ENCODE data around the gene KLHL18.
"Not testable (repeated sequence)": the region's sequence is repeated elsewhere in the genome, so short reads cannot be mapped to it uniquely, and the experiment has no call there.

The KLHL18 gene

DNA sequence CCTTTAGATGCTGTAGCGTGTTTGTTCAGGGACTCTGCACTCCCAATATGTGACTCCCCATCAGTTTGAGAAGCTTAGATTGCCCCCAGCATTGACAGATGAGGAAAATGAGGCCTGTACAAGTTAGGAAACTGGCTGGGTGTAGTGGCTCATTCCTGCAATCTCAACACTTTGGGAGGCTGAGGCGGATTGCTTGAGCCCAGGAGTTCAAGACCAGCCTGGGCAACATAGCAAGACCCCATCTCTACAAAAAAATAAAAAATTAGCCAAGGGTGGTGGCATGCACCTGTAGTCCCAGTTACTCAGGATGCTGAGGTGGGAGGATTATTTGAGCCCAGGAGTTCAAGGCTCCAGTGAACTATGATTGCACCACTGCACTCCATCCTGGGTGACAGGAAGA, 84.1 kb downstream of the KLHL18 start:
- no peak for DNase-seq

DNA sequence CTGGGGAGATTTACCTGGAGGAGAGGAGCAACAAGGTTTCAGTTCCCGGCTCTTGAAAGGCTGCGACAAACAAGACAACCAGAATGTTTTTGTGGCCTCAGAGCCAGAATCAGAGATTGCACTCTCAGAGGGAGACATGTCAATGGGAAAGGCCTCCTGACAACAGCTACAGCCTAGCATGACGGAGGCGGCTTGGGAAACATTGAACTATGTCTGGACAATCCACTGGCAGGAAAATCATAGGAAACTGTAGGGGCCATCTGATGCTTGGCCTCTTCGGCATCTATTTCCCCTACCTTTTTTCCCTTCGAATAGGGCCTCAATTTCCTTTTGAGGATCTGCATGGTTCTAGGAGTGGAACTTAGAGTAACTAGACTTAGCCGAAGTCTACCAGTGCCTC, 84.9 kb downstream of the KLHL18 start:
- DNase-seq = no peak

DNA sequence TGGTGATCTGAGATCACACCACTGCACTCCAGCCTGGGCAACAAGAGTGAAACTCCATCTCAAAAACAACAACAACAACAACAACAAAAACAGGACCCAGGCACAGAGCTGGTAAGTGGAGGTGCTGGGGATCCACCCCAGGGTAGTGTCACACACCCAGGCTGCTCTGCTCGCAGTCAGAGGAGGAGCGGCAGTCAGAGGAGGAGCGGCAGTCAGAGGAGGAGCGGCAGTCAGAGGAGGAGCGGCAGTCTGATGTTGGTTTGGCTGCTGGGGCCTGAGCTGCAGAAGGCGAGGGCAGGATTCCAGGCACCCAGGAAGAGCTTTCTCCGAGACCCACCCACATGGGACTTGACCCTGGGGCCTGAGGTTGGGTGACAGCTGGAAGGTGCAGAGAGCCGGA, 87.3 kb downstream of the KLHL18 start:
- DNase-seq = not testable (repeated sequence)

DNA sequence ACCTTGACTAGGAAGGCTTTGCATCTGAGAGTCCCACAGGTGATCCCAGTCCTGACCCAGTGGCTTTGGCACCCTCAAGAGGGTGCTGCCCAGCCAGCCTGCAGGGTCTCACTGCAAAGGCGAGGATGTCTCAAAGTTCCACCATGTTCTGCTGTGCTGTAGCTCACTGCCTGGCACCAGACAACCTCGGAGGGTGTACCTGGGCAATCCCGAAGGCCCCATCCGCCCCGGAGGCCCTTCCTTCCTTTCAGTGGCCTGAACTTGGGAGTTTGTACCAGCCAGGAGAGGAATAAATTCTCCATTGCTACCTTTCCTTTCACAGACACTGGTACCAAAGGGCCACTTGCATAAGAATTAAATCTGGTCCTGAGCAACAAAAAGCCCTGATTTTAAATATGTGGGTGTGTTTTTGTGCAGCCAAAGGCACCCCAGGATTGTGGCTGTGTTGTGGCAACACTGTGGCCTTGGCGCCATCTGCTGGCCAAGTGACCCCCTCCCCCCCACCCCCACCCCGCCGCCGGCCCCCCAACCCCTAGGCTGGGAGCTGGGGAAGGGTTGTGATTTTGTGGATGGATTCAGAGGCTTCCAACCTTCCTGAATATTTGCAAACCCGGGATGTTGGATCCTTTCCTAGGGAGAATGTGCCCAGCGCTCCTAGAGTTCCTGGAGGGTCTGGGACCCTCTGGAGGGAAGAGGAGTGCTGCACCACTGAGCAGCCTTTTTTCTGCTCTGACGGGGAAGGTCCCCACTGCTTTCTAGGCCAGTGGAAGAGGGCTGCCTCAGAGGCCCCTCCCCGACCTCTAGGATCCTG, 88.3 kb downstream of the KLHL18 start:
- DNase-seq = peak; percentile 35

DNA sequence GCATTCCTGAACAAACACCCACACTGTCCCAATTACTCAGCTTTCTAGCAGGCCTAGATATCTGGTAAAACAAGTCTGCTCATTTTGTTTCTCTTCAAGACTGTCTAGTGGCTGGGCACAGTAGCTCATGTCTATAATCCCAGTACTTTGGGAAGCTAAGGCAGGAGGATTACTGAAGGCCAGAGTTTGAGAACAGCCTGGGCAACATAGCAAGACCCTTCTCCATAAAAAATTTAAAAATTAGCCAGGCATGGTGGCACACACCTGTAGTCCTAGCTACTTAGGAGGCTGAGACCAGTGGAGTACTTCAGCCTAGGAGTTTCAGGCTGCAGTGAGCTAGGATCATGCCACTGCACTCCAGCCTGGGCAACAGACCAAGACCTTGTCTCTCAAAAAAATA, 91.8 kb downstream of the KLHL18 start:
- no peak for DNase-seq

DNA sequence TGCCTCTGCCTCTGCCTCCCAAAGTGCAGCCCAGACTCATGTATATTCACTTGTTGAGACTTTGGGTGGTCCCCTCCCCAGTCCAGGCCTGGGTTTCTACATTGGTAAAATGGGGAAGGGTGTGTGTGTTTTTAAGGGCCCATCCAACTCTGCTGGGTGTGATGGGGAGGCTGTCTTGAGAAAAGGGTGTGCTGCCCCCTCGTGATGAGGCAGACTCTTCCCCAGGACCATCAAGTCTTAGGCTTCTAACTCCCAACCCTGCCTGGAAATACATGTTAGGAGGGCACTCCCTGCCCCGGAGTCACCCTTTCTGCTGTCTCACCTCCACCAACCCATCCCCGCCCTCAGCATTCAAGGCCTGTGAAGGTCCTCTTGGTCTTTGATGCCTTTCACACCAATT, 93.6 kb downstream of the KLHL18 start:
- no peak for DNase-seq

DNA sequence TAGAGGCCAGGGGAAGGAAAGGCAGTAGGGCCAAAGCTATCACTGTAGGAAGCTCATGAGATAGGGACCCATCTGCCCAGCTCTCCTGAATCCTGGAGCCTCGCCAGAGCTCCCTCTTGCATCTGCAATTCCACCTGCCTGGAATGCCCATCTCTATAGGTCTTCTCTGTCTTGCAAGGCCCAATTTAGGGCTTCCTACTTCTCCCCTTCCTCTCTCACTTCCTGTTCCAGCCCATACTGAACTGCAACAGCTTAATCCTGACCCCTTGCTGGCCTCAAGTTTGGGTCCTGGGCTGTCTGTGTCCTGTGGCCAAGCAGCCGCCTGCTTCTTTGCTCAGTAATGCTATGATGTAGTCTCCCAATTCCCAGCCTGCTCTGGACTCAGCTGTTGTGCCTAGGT, 94.4 kb downstream of the KLHL18 start:
- DNase-seq = no peak

DNA sequence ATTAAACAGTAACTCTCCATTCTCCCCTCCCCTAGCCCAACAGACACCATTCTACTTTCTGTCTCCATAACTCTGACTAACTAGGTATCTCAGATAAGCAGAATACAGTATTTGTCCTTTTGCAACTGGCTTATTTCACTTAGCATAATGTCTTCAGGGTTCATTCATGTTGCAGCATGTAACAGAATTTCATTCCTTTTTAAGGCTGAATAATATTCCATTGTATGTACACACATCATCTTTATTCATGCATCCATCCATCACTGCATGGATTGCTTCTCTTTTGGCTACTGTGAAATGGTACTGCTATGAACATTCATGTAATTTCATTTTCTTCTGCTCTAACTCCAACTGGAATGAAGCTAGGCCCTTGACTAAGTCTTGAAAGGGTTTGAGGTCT, 96.1 kb downstream of the KLHL18 start:
- DNase-seq = no peak

DNA sequence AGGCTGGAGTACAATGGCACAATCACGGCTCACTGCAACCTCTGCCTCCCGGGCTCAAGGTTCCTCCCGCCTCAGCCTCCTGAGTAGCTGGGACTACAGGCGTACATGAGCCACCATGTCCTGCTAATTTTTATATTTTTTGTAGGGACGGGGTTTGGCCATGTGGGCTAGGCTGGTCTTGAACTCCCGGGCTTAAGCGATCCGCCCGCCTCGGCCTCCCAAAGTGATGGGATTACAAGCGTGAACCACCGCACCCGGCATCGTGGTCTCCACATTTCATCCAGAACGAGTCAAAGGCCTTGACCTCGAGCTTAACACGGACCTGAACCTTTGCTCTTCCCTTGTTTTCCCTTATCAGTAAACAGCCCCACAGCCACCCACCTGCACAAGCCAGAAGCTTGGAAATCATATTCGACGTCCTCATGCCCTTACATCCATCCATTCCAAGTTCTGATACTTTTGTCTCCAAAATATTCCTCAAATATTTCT, 96.7 kb downstream of the KLHL18 start:
- DNase-seq = no peak

DNA sequence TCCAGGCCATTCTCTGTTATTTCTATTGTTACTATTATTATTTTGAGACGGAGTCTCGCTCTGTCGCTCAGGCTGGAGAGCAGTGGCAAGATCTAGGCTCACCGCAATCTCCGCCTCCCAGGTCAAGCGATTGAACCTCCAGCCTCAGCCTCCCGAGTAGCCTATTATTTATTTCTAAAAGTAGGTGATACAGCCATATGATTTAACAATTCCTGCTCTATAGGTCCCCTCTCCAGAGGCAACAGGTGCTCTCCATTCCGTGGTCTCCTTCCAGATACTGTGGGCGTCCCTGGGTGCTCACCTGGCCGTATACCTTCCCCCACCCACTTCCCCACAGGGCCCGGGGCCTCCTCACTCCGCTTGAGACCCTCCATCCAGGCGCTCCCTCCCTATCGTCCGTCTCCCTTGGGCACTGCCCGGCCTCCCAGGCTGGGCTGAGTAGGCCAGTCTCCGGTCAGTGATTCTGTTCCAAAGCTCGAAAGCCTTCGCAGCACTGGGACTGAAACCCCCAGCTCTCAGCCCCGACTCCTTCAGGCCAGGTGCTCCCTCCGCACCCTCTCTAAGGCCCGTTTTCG, 97.4 kb downstream of the KLHL18 start:
- no peak for DNase-seq

DNA sequence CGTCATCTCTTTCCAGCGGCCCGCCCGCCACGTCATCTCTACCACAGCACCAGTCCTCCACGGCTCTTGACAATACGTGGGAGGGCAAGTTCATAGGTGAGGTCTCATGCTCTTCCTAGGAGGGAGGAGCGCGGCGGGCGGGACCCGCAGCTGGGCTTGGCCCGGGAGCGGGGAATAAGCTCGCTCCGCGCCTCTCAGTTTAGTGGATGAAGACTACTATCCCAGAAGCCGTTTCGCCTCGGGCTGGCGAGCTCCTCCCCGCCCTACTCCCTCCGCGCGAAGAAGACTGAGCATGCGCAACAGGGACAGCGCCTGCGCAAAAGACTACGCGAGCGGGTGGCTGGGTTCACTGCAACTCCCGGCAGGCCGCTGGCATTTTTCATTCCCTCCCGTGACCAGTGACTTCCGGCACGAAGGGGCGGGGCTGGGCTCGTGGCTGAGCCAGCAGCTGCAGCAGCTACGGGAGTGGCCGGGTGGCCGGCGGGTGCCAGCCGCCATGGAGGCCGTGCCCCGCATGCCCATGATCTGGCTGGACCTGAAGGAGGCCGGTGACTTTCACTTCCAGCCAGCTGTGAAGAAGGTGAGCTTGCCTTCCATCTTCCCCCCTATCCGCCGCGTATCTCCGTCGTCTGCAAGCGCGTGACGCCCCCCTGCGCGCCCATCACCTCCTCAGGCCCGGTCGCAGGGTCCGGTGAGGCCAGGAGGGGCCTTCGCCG, 98.0 kb downstream of the KLHL18 start, which contains the start of gene PTPN23:
Gene PTPN23, plus strand, starts transcription at position 421 of the 716 bp plus-strand sequence. Its CDS starts 76 bp downstream, at position 497.
- DNase-seq = peak; percentile 98

DNA sequence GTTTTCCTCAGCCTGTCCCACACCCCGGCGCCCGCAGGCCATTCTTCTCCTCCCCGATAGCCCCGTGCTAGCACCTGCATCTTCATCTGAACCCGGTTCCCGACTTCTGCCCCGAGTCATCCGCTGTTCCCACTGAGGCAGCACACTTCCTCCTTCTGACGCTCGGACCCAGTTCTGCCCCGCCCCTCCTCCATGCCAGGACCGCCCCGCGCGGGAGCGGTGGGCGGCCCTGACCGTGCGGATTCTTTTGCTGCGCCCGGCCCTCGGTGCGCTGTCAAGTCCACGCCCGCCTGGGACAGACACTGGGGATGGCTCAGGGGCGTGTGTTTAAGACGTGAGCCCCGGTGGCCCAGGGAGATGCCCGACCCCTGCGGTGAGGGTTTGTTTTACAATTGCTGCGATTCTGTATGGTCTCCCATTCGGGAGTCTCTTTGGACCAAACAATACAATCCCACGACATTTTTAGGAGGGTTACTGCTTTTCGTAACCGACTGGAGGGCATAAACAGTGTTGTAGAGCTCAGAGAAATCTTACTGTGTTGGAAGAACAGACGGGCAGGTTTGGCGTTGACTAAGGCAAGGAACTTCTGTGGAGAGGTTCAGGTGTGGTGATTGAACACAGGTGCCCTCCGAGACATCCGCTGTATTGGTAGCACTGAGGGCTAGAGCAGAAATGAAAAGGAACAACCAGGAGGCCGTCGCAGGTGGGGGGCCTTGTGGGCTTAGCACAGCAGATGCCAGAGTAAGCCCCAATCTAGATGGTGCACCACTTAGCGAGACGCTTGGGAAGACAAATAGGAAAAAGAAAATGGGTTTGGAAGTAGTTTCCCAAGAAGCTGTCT, 98.8 kb downstream of the KLHL18 start:
- DNase-seq = peak; percentile 78

DNA sequence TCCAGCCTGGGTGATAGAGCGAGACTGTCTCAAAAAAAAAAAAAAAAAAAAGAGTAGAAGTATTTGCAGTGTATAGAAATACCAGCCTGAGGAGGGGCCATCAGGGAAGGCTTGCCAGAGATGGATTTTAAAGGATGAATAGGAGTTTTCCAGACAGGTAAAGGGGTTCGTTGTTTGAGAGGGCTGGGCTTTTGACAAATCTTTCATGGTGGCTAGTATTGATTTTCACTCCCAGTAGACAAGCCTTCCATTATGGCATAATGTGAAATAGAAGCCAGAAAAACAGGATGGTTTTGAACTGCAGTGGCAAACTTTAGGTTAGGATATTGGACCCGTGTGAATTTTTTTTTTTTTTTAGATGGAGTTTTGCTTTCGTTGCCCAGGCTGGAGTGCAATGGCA, 101.7 kb downstream of the KLHL18 start:
- no peak for DNase-seq

DNA sequence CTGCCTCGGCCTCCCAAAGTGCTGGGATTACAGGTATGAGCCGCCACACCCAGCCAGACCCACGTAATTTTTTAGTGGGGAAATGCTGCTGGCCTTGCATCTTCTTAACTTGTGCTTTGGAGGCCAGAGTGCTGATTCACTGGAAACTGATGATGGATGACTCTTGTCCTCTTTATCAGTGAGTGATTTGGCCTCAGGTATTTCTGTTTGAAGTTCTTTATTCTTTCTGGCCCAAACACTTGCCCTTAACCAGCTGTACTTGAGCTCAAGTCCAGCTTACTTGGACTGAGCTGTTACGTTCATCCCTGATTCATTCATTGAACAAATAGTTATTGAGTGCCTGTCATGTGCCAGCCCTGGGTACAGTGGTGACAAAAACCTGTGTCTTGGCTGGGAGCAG, 102.3 kb downstream of the KLHL18 start:
- no peak for DNase-seq

DNA sequence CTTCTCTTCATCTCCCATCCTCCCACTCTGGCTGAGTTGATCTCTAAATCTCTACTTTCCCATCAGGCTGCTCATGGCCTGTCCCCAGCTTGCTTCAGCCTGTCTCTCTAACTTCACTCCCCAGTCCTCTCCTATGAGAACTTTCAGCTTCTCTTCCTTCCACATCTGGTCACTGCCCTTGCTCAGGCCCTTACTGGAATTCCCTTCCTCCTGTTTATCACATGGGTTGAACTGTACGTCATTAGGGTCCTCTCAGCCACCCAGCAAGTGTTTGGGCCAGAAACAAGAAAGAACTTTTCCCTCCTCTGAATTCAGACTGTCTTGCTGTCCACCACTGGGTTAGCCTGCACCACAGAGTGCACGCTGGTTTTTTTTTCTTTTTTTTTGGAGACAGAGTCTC, 103.1 kb downstream of the KLHL18 start:
- no peak for DNase-seq

DNA sequence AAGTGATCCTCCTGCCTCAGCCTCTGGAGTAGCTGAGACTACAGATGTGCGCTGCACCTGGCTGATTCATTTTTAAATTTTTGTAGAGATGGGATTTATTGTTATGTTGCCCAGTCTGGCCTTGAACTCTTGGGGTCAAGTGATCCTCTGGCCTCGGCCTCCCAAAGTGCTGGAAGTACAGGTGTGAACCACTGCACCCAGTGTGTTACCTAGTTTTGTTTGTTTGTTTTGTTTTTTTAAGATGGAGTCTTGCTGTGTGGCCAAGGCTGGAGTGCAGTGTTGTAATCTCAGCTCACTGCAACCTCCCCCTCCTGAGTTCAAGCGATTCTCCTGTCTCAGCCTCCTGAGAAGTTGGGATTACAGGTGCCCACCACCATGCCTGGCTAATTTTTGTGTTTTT, 110.2 kb downstream of the KLHL18 start:
- no peak for DNase-seq

DNA sequence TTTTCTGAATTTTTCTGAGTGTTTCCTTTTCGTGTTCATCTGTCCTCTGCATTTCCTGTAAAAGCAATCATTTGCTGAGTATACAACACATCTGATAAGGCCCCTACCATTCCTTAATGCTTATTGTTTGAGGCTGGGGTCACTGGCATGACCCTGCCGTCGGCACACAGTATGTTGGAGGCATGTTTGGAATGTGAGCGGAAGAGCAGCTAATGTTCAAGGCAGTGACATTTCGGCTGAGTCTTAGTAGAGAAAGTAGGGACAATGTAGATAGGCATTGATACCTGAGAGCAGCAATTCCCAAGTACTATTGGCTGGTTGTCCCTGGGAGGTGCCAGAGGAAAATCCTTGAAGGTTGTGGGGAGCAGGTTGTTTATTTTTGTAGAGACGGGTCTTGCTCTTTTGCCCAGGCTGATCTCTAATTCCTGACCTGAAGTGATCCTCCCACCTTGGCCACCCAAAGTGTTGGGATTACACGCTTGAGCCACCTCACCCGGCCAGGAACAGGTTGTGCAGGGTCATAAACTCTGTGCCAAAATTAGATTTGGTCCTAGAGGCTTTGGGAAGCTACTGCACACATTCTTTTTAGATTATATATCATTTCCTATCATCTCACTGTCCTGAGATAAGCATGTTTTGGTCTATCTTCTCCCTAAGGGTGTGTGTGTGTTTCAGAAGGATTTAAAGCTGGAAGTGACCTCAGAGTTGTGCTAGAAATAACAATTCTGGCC, 111.6 kb downstream of the KLHL18 start:
- DNase-seq = no peak

DNA sequence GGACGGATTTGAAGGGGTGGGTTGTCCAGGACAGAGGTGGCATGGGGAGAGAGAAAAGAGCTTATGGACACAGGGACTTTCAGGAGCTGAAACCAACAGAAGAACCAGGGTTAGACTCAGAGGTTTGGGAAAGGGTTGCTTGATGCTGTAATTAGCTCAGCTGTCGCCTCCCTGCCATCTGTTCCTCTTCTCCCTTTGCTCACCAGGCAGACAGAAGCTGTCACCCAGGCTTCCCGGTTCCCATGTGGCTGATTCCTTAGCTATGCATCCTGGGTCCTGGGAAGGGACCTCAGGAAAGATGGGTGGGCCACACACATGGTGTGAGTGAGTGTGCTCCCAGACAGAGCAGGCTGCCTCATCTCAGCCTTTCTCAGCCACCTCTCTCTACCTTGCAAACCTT, 112.1 kb downstream of the KLHL18 start:
- no peak for DNase-seq

Data from CD4-positive, alpha-beta T cell treated with Interleukin-15 for 1 hour (primary cell).